Transverse colon (tissue), 4 donors: Measurements from ENCODE around the gene ZNF101. TPM values are rescaled to one million over a fixed set of nuclear protein-coding genes. Genes with fewer than 3 reads are reported as not detected.

Experiments used
- DNase-seq: peaks from one replicate; pipeline ENCODE4 v3.0.0-alpha.2; 2019
- H3K27ac ChIP-seq, 4 donors: fragments of 200-600 bp; sonication (generic); 2 replicates each; pipeline ENCODE4 v1.5.1; 2016 to 2018; ENCODE audit warnings: inconsistent platforms in 4 of 4
- H3K27me3 ChIP-seq: fragments of 200-600 bp; sonication (generic); 2 replicates; pipeline ENCODE4 v1.5.1; 2017; ENCODE audit warnings: inconsistent platforms
- H3K36me3 ChIP-seq, 4 donors: fragments of 200-600 bp; sonication (generic); 2 replicates each; pipeline ENCODE4 v1.5.1; 2017 to 2019; ENCODE audit warnings: inconsistent platforms in 4 of 4
- H3K4me1 ChIP-seq, 4 donors: fragments of 200-600 bp; sonication (generic); 2 replicates each; pipeline ENCODE4 v1.5.1; 2017 to 2020; ENCODE audit warnings: inconsistent platforms in 4 of 4
- H3K4me3 ChIP-seq, 4 donors: fragments of 200-600 bp; sonication (generic); 1 replicate in 1 of 4; 2 replicates in 3 of 4; pipeline versions ENCODE4 v1.5.1 to v1.6.1; 2017 to 2019; ENCODE audit warnings: inconsistent platforms in 4 of 4
- H3K9me3 ChIP-seq, 2 donors: fragments of 200-600 bp; sonication (generic); 2 replicates each; pipeline ENCODE4 v1.5.1; 2017 to 2019; ENCODE audit warnings: inconsistent platforms in 2 of 2
- CTCF ChIP-seq, 5 experiments: fragments of 200-600 bp in 3 of 5; fragments of 450-650 bp in 2 of 5; sonication (generic) in 3 of 5; IDR thresholded peaks; 1 replicate in 2 of 5; 2 replicates in 3 of 5; pipeline ENCODE4 v1.5.1; 2016 to 2017; ENCODE audit warnings: antibody characterized with exemption in 5 of 5, inconsistent platforms in 3 of 5, mild to moderate bottlenecking in 2 of 5, moderate library complexity in 1 of 5
- EP300 ChIP-seq: sonication (generic); formaldehyde crosslinking; IDR thresholded peaks from one replicate; pipeline ENCODE4 v1.6.1; 2017; ENCODE audit warnings: antibody characterized with exemption, low read depth
- POLR2A ChIP-seq: fragments of 450-650 bp; IDR thresholded peaks from one replicate; pipeline ENCODE4 v1.6.1; 2016; ENCODE audit warnings: antibody characterized with exemption, mild to moderate bottlenecking, moderate library complexity
- POLR2AphosphoS5 ChIP-seq, 3 donors: sonication (generic); formaldehyde crosslinking; IDR thresholded peaks; one replicate each; pipeline ENCODE4 v1.6.1; 2016; ENCODE audit warnings: antibody characterized with exemption in 3 of 3
- WGBS, 2 donors: methylation state at CpG; one replicate each; pipeline ENCODE4 v1.1.5; 2018; ENCODE audit warnings: low coverage in 1 of 2; 5-methylcytosine and 5-hydroxymethylcytosine counted together
- in situ Hi-C, 4 donors: fragments of 200-750 bp; cut with MboI; loops; one replicate each; pipeline versions ENCODE4 v1.15.0 to v1.15.1; 2017; ENCODE audit warnings: low sequenced_read_pairs in 3 of 4, low pct_ligation_motif_present in 1 of 4, low pct_unique_long_range_greater_than_20kb in 1 of 4
- intact Hi-C: fragments of 100-400 bp; cut with DNase I; formaldehyde crosslinking; loops from one replicate; pipeline ENCODE4 v1.15.1; 2023; ENCODE audit warnings: low total_unique reads
- total RNA-seq, 4 donors: library from RNA; depleted of rRNA; stranded (reverse); fragments of >200 nt; gene quantifications; one replicate each; pipeline ENCODE4 v1.1.0, GENCODE V29; 2016

The ZNF101 gene
- total RNA-seq, 4 donors from 2014 or later: 6.8 to 16.8 (median 11.1) TPM

- WGBS, 2 donors: 83% methylated on average over 13 of the region's 13 CpGs; no CpG with 5 or more reads in 1 of the 2 donors
- DNase-seq: no peak
- TF ChIP-seq CTCF (IDR thresholded peaks at IDR 0.05): no peak
- TF ChIP-seq EP300: no peak
- no peak for TF ChIP-seq POLR2AphosphoS5 (IDR thresholded peaks at IDR 0.05)
- no peak for TF ChIP-seq POLR2A
- peaks cover 0 to 66% (median 30%) of the 10 kb centered on the region in 4 donors for H3K36me3 ChIP-seq
- intact Hi-C loops: no loop called here
- H3K27ac ChIP-seq: no peak overlapping the region
- in situ Hi-C loops: no loop called here
- H3K4me1 ChIP-seq: no peaks in the 10 kb centered on the region
- no peak overlapping the region for H3K4me3 ChIP-seq
- no peaks in the 10 kb centered on the region for H3K27me3 ChIP-seq
- H3K9me3 ChIP-seq: no peaks in the 10 kb centered on the region
These were observed 17.6 kb upstream of the ZNF101 start for GRCh38 chr19:19651076-19651475.

GRCh38 chr19:19652482-19653295 is 15.9 kb upstream of the ZNF101 start:
- TF ChIP-seq CTCF (IDR thresholded peaks at IDR 0.05) (no peak), POLR2AphosphoS5 (IDR thresholded peaks at IDR 0.05) (no peak), EP300 (no peak), POLR2A (no peak)
- intact Hi-C loops (no loop called here), in situ Hi-C loops (no loop called here)
- Histone ChIP-seq H3K4me3 (no peak overlapping the region), H3K9me3 (no peaks in the 10 kb centered on the region), H3K36me3 (peaks cover 0 to 63% (median 34%) of the 10 kb centered on the region in 4 donors), H3K4me1 (no peaks in the 10 kb centered on the region), H3K27me3 (no peaks in the 10 kb centered on the region), H3K27ac (no peak overlapping the region)
- no peak for DNase-seq
- 80 to 98% methylated on average over 2 to 15 of the region's 24 CpGs for WGBS, 2 donors

- H3K4me3 ChIP-seq: no peak overlapping the region
- no peak for DNase-seq
- H3K27ac ChIP-seq: no peak overlapping the region
- H3K4me1 ChIP-seq: no peaks in the 10 kb centered on the region
- 96% methylated on average over 23 of the region's 23 CpGs; no CpG with 5 or more reads in 1 of the 2 donors for WGBS, 2 donors
- TF ChIP-seq CTCF (IDR thresholded peaks at IDR 0.05) (no peak), POLR2AphosphoS5 (IDR thresholded peaks at IDR 0.05) (no peak), POLR2A (no peak), EP300 (no peak)
- intact Hi-C loops: no loop called here
- in situ Hi-C loops: no loop called here
- H3K36me3 ChIP-seq: peaks cover 0 to 70% (median 38%) of the 10 kb centered on the region in 4 donors
- H3K27me3 ChIP-seq: no peaks in the 10 kb centered on the region
- no peaks in the 10 kb centered on the region for H3K9me3 ChIP-seq
These were observed 15.0 kb upstream of the ZNF101 start for GRCh38 chr19:19653597-19654147.

GRCh38 chr19:19654441-19654840 is 14.2 kb upstream of the ZNF101 start:
- 96% methylated on average over 14 of the region's 15 CpGs; no CpG with 5 or more reads in 1 of the 2 donors for WGBS, 2 donors

More at GRCh38 chr19:19654441-19654840, 14.2 kb upstream of the ZNF101 start:
- no peak for DNase-seq
- Histone ChIP-seq H3K36me3 (peaks cover 0 to 75% (median 39%) of the 10 kb centered on the region in 4 donors), H3K27ac (no peak overlapping the region), H3K27me3 (no peaks in the 10 kb centered on the region), H3K4me3 (no peak overlapping the region), H3K9me3 (no peaks in the 10 kb centered on the region), H3K4me1 (no peaks in the 10 kb centered on the region)
- in situ Hi-C loops (no loop called here), intact Hi-C loops (no loop called here)
- TF ChIP-seq POLR2A: no peak
